HG03060 (cell line): ENCODE measurements around the gene CAPN10.
"Not testable (repeated sequence)": the region's sequence is repeated elsewhere in the genome, so short reads cannot be mapped to it uniquely, and the experiment has no call there.

ENCODE experiments used
- ATAC-seq: cut with Tn5 transposase; IDR thresholded peaks from one replicate; pipeline ENCODE4 v1.9.1; 2021; ENCODE audit warnings: low read depth, moderate number of reproducible peaks; ENCODE audit not compliant: unreplicated experiment

Gene CAPN10

DNA sequence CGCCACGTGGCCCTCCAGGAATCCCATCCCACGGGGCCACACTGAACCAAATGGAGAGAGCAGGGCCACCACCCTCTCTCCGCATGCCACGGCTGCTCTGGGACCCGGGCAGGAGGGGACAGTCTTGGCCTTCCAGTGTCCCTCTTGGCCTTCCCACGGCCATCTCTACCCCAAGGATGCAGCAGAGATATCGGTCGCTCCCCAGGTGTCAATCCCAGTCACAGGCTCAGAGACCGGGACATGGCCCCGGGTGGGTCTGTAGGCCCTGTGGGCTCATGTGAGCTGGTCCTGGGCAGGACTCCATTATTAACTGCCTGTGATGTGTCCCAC is 15.3 kb downstream of the CAPN10 start:
- ATAC-seq, result no peak

DNA sequence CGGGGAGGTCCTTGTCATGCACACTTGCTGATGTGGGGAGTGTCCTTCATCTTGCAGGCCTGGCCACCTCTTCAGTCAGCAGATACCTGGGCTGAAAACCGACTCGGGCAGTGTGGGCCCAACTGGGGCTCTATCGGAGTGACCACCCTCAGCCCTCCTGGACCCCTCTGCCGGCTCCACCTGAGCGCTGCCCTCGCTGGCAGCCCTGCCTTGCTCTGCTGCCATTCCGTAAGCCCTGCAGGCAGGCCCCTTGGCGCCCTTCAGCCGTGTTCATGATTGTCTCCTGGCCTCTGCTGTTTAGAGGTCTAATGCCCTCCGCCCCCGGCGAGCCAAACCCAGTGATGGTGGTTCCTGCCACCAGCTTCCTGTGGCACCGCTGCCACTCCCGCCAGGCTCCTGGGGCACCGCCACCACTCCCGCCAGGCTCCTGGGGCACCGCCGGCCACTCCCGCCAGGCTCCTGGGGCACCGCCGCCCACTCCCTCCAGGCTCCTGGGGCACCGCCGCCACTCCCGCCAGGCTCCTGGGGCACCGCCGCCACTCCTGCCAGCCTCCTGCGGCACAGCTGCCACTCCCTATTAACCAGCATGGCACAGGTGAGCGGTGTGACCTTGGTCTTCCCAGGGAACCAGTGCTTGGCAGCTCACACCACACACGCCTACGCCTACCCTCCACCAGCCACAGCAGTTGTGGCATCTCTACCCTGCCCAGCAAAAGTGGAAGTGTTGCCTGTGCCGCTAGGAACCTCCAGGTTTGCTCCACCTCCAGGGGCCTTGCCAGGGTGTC is 15.9 kb downstream of the CAPN10 start:
- ATAC-seq, result no peak

DNA sequence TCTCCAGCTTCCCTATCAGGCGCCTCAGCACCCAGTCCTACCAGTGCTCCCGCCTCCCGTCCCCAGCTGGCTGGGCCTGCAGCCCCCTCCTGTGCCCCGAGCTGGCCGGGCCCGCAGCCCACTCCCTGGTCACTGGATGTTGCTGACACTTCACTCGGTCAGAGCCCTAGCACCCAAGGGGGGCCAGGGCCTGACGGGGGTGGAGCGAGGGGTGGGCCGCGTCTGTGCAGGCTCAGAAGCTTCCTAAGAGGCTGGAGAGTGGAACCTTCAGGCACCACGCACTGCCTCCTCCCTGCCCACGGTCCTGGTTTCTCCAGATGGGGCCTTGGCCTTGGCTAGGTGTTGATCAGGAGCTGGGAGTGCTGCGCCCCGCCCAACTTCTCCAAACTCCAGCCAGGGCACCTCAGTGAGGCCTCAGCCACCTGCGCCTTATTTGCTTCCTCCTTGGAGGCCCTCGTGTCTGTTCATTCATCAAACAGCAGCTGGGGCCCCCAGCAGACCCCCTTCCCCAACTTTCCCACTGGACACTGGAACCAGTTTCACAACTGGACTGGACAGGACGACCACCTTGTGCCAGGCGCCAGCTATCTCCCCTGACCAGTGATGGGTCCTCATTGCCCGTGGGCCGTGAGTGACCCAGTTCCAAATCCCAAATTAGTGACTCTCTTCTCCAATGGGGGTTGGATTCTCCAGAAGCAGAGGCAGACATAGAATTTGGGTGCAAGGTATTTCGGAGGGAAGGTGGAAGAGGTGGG is 16.7 kb downstream of the CAPN10 start:
- ATAC-seq, result no peak

DNA sequence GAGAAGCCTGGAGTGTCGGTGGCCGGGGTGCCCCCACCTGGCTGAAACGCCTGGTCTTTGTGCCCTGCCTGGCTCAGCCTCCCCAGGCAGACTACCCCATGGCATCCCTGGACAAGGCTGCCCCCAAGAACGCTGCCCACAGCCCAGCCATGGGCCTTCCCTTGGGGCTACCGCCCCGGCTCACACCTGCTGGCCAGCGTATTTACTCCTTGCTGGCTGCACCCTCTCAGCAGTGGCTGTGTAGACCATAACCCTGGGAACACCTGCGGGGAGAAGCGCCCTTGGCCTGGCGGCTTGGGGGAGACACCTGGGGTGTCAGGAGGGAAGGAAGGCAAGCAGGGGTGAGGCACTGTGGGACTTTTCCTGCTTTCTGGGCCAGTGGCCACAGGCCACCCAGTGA is 17.3 kb downstream of the CAPN10 start:
- no peak for ATAC-seq

DNA sequence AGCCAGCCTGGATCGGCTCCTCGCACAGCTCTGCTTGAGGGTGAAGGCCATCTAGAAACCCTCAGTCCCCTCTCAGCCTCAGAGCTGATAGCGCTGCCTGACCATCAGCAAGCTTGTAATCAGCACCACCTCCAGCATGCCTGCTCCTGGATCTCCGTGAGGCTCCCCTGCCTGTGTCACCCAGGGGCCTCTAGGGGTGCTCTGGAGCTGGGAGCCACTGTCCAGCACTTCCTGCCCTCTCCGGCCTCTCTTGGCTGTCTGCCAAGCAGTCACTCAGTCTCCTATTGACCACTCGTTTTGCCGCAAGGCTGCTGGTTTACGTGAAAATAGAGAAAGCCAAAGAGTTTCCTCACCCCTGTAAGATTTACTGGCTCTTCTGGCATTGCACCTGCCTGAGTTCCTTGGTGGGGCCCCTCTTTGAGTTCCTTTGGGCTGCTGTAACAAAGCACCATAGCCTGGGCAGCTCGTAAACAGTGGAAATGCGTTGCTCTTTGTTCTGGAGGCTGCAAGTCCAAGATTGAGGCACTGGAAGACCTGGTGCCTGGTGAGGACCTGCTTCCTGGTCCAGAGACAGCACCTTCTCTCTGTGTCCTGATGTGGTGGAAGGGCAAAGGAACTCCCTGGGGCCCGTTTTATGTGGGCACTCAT is 17.9 kb downstream of the CAPN10 start:
- ATAC-seq, result no peak

DNA sequence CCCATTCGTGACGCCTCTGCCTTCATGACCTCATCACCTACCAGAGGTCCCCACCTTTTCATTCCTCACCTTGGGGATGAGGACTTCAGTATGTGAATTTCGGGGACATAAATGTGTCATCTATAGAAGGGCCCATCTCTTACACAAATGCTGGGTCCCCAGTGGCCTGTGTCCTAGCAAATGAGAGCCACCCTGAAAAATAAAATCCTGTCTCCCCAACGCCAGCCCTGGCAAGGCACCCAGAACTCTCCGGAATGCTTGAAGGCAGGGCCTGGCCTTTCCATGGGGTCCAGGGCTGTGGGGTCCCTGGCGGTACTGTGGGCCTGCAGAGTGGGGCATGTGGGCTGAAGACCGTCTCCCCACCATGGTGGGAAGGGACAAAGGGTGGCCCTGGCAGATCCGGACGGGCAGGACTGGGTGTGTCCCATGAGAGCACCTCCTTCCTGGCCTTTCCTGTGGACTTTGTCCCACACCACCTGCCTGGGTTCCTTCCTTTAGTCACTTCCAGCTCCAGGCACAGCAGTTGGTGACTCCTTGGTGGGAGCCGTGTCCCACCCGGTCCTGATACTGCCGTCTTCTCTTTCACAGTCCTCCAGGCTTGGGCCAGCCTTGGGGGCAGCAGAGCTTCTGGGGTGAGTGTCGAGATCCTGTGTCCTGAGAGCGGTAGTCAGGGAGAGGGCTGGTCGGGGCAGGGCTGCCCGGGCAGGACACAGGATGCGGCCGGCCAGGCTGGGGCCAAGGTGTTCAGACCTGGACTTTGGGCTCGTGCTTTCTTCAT is 18.6 kb downstream of the CAPN10 start:
- no peak for ATAC-seq

DNA sequence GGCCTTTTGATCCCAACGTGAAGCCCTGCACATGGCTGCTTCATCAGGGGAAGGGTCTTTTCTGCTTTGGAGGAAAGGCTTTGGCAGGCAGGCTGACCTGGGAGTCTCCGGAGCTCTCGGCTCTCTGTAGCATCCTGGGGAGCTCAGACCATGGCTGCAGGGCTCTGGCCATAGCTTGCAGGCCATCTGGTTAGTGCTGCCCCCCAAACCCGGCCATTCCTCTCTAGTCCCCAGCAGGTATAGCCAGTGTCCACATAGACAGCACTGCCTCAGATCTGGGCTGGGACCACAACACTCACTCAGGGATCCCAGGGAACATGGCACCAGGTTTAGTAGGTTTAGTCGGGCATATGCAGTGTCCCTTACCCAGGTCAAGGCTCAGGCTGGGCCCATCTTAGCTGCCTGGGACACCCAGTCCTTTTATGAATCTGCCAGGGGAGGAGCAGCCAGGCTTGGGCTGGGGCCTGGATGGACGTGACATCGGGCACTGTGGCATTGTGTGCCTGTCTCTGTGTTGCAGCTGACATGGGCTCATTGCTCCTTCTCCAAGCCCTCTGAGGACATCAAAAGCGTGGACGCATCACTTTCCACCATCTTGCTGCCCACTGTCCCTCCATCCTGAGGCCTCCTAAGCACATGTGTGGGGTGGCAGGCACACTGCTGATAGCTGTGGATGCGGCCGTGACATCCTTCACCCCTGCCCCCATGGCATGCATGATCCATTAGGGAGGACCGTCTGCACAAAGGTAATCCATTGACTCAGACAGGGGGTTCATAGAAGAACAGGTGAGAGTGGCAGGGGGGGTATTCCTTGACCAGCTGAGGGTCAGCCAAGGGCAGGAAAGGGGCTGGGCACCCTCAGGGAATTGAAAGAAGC is 19.6 kb downstream of the CAPN10 start:
- ATAC-seq, result no peak

DNA sequence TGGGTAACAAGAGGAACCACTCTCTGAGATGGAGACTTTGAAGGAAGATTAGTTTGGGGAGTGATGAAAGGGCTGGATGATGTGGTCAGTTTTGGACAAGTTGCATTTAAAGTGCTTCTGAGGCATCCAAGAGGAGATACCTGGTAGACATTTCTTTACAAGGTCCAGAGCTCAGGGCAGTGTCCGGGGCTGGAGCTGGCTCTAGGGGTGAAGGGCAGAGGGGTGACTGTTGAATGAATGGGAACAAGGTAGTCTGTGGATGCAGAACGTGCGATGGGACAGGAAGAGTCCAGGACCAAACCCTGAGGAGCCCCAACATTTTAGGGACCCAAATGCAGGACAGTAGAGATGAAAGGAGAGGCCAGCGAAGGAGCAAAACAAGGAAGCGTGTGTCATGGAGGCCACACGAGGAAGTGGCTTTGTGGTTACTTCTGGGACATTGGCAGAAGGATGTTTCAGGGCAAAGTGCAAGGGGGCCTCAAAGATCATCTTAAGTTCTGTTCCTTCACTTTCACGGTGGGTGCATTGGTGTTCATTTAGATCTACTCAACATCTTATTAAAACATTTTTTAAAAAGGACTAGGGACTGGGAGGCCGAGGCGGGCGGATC is 25.2 kb downstream of the CAPN10 start:
- no peak for ATAC-seq

DNA sequence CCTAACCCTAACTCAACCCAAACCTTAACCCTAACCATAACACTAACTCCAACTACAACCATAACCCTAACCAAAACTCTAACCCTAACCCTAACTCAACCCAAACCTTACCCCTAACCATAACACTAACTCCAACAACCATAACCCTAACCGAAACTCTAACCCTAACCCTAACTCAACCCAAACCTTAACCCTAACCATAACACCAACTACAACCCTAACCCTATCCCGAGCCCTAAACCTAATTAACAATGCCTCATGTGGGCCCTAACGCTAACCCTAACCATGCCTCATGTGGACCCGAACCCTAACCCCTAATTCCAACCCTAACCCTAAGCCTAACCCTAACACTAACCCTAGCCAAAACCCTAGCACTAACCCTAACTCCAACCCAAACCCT is 27.2 kb downstream of the CAPN10 start:
- ATAC-seq, result no peak

DNA sequence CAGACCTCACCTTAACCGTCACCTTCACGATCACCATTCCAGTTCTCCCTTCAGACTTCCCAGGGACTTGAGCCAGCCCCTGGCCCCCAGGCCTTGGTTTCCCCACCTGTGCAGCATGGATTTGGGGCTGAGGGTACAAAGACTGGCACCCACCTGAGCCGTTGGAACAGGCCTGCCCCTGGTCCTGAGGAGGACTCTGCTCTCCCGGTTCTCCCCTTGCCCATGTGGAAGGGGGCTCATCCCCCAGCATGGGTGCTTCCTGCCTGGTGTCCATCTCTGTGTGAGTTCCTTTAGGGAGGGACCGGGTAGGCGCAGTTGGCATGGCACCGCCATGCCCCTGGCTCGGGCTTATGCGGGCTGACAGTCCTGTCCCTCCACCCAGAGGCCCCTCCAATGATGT is 27.9 kb downstream of the CAPN10 start:
- ATAC-seq, result no peak

DNA sequence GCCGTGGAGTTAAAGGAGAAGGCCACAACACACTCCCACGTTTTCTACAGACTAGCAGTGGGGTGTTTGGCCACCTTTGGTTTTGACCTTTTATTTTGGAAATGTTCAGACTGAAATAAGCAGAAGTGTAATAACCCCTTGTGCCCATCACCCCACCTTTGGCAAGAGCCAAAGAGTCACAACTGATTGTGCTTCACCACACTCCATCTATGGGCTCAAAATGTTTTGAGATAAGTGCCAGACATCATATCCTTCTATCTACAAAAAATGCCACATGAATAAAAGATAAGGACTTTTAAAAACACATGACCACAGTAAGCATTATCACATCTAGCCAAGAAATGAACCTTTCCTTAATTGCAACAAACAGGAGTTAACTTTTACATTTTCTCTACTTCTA is 28.9 kb downstream of the CAPN10 start:
- ATAC-seq, result no peak

DNA sequence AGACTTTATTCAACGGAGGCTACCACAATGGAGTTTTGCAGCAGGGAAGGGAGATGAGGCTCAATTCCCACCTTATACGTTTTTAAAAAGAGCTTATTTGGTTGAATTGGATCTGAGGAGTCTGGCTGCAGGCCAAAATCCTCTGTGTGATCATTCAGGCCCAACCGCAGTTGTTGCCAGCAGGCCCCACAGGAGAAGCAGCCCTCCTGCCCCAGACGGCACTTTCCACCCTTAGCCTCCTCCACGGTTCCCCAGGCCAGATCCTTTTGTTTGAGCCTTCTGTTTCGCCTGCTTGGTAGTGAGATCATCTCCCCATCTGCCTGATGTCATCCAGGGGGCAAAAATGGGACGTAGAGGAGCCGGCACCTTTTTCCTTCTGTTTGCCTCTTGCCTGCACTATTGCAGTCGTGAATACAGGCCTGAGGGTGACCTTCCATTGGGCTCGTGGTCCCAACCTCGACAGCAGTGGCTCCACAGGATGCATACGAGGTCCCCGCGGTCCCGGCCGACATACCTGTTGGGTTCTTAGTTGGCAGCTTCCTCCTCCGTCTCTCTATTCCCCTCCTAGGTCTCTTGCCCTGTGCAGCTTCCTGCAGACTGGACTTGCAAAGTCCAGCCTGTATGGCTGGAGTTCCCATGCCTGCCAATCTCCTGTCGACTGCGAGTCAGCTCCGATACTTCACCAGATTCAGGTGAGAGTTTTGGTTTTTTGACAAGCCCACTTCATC is 29.4 kb downstream of the CAPN10 start:
- no peak for ATAC-seq

DNA sequence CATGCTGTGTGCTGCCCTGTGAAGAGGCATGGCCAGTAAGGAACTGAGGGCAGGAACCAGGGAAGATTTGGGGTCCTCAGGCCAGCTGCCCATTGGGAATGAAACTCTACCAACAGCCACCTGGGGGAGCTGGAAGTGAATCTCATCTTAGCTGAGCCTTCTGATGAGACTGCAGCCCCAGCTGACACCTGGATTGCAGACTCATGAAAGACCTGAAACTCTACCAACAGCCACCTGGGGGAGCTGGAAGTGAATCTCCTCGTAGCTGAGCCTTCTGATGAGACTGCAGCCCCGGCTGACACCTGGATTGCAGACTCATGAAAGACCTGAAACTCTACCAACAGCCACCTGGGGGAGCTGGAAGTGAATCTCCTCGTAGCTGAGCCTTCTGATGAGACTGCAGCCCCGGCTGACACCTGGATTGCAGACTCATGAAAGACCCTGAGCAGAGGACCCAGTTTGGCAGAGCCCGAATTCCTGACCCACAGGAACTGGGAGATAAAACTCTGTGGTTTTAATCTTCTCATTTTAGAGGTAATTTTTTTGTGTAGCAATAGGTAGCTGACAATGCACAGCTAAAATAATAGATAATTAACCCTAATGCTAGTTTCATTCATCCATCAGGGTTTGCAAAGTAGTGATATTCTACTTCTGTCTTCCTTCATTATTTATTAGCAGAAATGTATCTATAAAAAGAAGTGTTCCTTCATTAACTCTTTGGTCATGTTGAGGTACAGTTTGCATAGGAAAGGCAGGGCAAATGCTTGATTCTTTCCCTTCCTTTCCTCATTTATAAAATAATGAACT is 30.5 kb downstream of the CAPN10 start:
- ATAC-seq, result not testable (repeated sequence)

DNA sequence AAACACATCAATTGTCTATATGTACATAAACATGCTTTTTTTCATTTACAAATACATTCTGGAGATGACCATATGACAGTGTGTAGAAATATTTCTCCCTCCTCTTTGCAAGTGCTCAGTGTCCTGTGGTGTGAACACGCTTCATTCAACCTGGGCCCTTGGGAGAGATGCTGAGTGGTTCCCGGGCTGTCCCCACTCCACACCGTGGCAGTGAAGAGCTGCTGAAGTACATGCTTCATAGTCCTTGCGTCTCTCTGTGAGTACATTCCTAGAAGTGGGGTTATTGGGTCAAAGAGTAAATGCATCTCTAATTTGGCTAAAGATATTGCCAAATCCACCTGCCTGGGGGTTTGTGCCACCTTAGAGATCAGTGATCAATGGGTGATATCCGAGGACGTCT is 32.2 kb downstream of the CAPN10 start:
- no peak for ATAC-seq

DNA sequence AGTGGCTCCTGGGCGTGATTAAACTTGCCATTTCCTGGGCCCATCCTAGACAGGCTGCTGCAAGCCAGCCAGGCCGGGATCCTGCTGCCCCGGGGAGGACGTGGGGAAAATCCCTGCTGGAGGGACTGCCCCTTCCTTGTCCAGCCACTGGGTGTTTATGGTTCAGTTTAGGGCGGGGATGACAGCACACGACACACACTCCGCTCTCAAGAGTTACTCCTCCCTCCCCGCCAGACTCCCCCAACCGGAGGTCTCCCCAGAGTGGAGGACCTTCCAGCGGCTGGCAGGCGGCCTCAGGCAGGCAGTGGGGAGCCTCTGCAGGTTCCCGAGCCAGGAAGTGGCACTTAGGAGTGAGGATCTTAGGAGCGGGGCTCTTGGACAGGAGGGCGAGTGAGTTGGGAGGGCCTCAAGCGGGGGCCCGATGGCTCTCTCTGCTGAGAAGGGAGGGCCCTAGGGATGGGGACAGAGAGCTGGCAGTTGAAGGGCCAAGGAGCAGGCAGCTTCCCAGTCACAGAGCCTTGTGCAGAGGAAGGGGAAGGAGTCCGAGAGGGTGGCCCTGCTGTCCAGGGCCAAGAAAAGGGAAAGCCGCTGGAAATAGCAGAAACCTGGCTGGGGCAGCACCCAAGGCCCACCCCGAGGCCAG is 33.1 kb downstream of the CAPN10 start:
- ATAC-seq, result no peak

DNA sequence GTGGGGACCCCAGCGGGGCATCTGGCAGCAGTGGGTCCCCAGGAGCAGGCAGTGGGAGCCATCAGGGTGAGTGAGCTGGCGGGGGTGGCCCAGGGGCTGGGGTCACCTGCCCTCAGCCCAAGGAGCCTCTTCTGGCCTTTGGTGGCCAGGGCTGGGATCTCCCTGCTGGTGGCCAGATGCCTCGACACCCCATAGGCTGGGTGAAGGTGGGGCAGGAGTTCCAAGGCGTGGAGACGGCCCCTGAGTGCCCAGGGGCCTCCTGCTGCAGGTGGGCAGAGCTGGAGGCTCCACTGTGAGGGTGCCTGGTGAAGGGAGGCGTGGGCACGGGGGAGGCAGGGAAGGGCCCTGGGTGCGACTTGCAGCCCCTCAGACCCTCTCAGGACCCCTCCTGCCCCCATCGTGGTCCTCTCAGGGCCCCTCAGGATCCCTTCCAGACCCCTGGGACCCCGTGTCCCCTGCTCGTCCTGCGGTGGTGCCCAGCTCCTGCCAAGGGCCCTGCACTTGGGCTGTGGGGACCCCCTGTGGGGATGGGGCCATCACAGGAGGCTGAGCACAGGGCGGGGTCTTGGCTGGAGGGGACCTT is 33.7 kb downstream of the CAPN10 start:
- ATAC-seq, result no peak

DNA sequence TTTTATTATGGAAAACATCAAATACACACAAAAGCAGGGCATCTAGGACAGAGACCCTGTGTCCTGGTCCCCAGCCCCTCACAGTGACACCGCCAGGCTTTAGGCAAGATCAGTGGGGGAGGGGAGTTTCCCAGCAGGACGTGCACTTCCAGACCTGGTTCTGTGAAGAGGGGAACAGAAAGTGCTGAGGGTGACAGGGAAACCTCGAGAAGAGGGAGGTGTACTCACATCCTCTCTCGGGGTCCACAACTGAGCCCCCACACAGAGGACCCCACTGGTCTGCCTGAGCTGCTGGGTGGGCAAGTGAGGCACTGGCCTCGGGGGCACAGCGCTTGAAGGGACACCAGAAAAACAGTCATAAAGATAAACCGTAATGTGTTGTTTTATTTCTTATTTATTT is 34.3 kb downstream of the CAPN10 start:
- ATAC-seq, result no peak
